Vagina (tissue), 2 donors: ENCODE results near the gene ID3.

ENCODE experiments used
- POLR2A ChIP-seq, 2 donors: fragments of 450-650 bp; IDR thresholded peaks; one replicate each; pipeline ENCODE4 v1.6.1; 2017; ENCODE audit warnings: antibody characterized with exemption in 2 of 2, mild to moderate bottlenecking in 2 of 2, moderate library complexity in 2 of 2
- POLR2AphosphoS5 ChIP-seq, 2 donors: sonication (generic); formaldehyde crosslinking; IDR thresholded peaks; one replicate each; pipeline ENCODE4 v1.9.0; 2017; ENCODE audit warnings: antibody characterized with exemption in 2 of 2, mild to moderate bottlenecking in 2 of 2, low read depth in 1 of 2; ENCODE audit not compliant: insufficient read depth in 1 of 2
- TF ChIP-seq, protein P1 (sequence below), 3 experiments: fragments of 450-650 bp in 2 of 3; fragments of 200-600 bp in 1 of 3; sonication (generic) in 1 of 3; IDR thresholded peaks; one replicate each; pipeline ENCODE4 v1.5.1; 2017 to 2019; ENCODE audit warnings: antibody characterized with exemption in 3 of 3, mild to moderate bottlenecking in 2 of 3, moderate library complexity in 2 of 3

- TF ChIP-seq, protein P1, sequence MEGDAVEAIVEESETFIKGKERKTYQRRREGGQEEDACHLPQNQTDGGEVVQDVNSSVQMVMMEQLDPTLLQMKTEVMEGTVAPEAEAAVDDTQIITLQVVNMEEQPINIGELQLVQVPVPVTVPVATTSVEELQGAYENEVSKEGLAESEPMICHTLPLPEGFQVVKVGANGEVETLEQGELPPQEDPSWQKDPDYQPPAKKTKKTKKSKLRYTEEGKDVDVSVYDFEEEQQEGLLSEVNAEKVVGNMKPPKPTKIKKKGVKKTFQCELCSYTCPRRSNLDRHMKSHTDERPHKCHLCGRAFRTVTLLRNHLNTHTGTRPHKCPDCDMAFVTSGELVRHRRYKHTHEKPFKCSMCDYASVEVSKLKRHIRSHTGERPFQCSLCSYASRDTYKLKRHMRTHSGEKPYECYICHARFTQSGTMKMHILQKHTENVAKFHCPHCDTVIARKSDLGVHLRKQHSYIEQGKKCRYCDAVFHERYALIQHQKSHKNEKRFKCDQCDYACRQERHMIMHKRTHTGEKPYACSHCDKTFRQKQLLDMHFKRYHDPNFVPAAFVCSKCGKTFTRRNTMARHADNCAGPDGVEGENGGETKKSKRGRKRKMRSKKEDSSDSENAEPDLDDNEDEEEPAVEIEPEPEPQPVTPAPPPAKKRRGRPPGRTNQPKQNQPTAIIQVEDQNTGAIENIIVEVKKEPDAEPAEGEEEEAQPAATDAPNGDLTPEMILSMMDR (IDR thresholded peaks at IDR 0.05): no peak
- TF ChIP-seq POLR2A (IDR thresholded peaks at IDR 0.05) (peak in 1 of 2 donors; percentile 79), POLR2AphosphoS5 (IDR thresholded peaks at IDR 0.05; ENCODE audit: insufficient read depth in 1 of 2, low read depth in 1 of 2) (peak in 1 of 2 donors; percentile 85)
Observed at GRCh38 chr1:23554481-23555269, 4.6 kb downstream of the ID3 start.
